PFSK-1 (cell line): ENCODE results near the gene FAM81A.

Experiments used
- FOXP2 ChIP-seq: optimal IDR thresholded peaks from 2 replicates; pipeline ENCODE3; 2011; ENCODE audit warnings: borderline replicate concordance, control low read depth, inconsistent platforms; ENCODE audit not compliant: insufficient read depth; ENCODE audit errors: extremely low read length, extremely low read depth
- POLR2AphosphoS5 ChIP-seq: IDR thresholded peaks from 2 replicates; pipeline ENCODE4 v1.6.1; 2012; ENCODE audit warnings: low read depth, mild to moderate bottlenecking, control low read depth, low read length, moderate library complexity
- REST ChIP-seq, 2 experiments: IDR thresholded peaks; 2 replicates each; pipeline versions ENCODE4 v1.6.1 to v1.8.0; 2011 to 2012; ENCODE audit warnings: low read depth in 2 of 2, low read length in 2 of 2, control low read depth in 1 of 2, inconsistent platforms in 1 of 2, mild to moderate bottlenecking in 1 of 2, moderate library complexity in 1 of 2; ENCODE audit not compliant: insufficient read depth in 1 of 2
- SIN3A ChIP-seq: IDR thresholded peaks from 2 replicates; pipeline ENCODE4 v1.6.1; 2012; ENCODE audit warnings: mild to moderate bottlenecking, low read length, moderate library complexity, borderline replicate concordance; ENCODE audit not compliant: insufficient read depth
- TAF1 ChIP-seq: IDR thresholded peaks from 2 replicates; pipeline ENCODE4 v1.6.1; 2012; ENCODE audit warnings: low read length, control low read depth, borderline replicate concordance; ENCODE audit not compliant: insufficient read depth

The FAM81A gene

GRCh38 chr15:59519329-59519728, 81.3 kb downstream of the FAM81A start:
- no peak for TF ChIP-seq SIN3A
- TF ChIP-seq FOXP2: no peak
- no peak for TF ChIP-seq TAF1
- no peak for TF ChIP-seq REST (IDR thresholded peaks at IDR 0.05; ENCODE audit: insufficient read depth in 1 of 2, low read depth in 2 of 2, low read length in 2 of 2)
- TF ChIP-seq POLR2AphosphoS5: no peak

DNA sequence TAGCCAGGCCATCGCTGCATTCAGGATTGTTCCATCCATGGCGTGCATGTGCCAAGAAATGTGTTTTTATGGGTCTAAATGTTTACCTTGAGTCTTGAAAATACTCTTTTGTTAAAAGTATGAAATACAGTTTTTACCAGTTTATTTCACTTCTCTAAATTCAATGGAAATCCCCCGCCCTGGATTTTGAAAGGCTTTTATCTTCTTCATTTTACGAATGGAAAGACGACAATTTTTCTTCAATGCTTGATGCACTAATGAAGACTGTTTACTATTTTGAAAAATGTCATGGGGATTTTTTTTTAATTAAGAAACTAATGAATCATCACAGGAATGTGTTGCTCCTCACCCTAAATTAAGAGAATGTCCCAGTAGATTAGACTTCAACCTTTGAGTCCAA, 83.5 kb downstream of the FAM81A start:
- TF ChIP-seq TAF1: no peak
- no peak for TF ChIP-seq POLR2AphosphoS5
- TF ChIP-seq REST (IDR thresholded peaks at IDR 0.05; ENCODE audit: insufficient read depth in 1 of 2, low read depth in 2 of 2, low read length in 2 of 2): no peak
- TF ChIP-seq SIN3A: no peak
- TF ChIP-seq FOXP2: no peak

- TF ChIP-seq TAF1 (no peak), POLR2AphosphoS5 (no peak), REST (IDR thresholded peaks at IDR 0.05; ENCODE audit: insufficient read depth in 1 of 2, low read depth in 2 of 2, low read length in 2 of 2) (no peak), FOXP2 (no peak)
Measured at GRCh38 chr15:59522988-59523461, 85.0 kb downstream of the FAM81A start.

DNA sequence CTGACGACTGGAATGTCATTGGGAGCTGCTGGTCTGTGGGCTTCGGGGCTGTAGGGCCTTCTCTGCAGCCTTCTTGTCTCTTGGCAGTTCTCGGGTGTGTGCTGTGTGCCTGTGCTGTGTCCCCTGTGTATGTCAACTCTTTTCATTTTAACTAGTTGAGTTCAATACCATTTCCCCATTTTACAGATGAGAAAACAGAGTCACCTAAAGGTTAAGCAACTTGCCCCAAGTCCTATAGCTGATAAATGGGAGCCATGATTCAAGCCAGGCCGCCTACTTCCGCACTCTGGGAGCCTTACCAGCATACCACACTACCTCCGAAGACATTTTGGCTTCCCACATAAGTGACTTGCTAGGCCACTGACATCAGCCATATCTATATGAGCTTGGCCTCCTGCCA, 85.7 kb downstream of the FAM81A start:
- TF ChIP-seq FOXP2: no peak
- TF ChIP-seq SIN3A: no peak
- no peak for TF ChIP-seq TAF1
- TF ChIP-seq POLR2AphosphoS5: no peak
- no peak for TF ChIP-seq REST (IDR thresholded peaks at IDR 0.05; ENCODE audit: insufficient read depth in 1 of 2, low read depth in 2 of 2, low read length in 2 of 2)

DNA sequence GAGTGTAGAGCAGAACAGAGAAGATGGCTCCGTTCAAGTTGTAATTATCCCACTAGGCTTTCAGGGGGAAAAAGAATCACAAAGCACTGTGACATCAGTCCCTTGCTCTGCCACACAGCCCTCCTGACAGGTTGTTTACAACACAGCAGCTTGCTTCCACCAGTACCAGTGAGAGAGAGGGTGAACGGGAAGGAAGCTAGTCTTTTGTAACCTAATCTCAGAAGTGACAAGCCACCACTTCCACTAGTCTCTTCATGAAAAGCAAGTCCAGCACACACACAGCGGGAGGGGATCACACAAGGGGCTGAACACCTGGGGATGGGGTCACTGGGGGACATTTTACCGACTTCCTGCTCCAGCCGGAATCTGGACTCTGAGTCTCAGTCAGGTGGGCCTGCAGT, 86.3 kb downstream of the FAM81A start:
- no peak for TF ChIP-seq TAF1
- TF ChIP-seq SIN3A: no peak
- no peak for TF ChIP-seq FOXP2
- no peak for TF ChIP-seq REST (IDR thresholded peaks at IDR 0.05; ENCODE audit: insufficient read depth in 1 of 2, low read depth in 2 of 2, low read length in 2 of 2)
- no peak for TF ChIP-seq POLR2AphosphoS5
